NOMO-1 (cell line): ENCODE results near the gene PHF21B.

Experiments
- DNase-seq, 2 experiments: peaks; one replicate each; lab custom pipeline; 2025; ENCODE audit not compliant: unreplicated experiment in 2 of 2; lab: John Stamatoyannopoulos, UW

Gene PHF21B

DNA sequence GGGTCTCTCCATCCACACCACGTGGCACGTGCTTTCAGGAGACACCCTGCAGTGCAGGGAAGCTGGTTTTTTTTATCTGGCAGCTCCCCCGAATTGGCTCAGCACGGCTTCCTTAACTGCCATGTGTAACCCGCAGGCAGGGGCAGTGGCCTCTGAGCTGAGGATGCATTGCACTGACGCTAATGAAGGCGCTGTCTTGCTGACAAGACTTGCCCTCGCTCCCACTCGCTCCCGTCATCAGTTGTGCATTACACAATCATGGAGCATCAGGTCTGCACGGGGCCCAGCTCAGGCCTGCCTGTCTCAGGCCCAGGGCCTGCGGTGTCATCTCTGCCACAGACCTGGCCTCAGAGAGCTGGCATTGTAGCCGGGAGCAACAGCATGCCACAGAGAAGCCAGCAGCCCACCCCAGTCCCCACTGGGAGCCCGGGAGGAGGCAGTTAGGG, 161.5 kb downstream of the PHF21B start:
- no peak for DNase-seq

DNA sequence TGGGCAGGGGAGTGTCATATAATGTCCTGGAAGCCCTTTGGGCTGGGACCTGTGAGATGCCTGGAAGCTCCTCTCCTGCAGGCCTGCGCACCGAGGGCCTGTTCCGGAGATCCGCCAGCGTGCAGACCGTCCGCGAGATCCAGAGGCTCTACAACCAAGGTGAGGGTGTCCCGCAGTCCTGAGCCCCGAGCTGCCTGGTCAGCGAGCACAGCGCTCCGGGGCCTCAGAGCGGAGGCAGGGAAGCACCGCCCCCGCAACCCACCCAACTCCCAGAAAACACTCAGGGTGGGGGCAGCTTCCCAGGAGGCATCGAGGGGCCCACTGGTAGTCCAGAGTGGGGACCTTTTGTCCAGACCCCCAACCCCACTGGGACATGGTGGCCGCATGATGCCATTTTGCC, 161.9 kb downstream of the PHF21B start:
- no peak for DNase-seq

DNA sequence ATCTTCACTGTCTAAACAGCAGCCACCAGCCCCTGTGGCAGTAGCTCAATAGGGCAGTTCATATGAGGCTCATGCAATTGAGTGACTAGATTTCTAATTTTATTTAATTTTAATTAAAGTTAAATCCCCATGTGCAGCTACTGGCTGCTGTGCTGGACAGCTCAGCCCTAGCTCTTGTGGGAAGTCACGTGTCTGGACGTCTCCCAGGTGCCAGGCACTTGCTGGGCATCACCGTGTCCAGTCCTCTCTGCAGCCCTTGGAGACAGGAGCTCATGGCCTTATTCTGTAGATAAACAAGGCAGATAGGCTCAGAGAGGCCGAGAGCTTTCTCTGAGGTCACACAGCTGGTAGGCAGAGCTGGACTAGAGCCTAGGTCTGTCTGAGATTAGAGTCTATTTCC, 162.4 kb downstream of the PHF21B start:
- DNase-seq, result no peak

DNA sequence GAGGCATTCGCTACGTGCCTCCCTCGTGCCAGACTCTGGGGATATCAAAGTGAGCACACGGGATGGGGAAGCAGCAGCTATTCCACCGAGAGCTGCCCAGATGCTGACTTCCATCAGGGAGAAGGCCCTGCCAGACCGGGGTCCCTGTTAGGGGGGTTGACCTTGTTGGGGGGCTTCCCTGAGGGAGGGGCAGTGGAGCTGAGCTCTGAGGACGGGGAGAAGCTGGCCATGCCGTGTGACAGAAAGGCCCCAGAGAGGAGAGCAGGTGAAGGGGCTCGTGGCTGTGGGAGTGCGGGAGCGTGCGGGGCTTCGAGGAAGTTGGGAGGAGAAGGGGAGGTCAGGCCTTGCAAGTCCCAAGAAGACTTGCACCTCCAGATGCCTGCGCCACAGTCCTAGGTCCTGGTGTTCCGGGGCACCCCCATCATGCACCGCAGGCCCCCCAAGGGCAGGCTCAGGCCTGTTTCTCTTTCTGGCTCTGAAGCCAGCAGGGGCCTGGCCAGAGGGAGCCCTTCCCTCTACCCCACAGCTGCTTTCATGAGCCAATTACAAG, 163.0 kb downstream of the PHF21B start:
- no peak for DNase-seq

DNA sequence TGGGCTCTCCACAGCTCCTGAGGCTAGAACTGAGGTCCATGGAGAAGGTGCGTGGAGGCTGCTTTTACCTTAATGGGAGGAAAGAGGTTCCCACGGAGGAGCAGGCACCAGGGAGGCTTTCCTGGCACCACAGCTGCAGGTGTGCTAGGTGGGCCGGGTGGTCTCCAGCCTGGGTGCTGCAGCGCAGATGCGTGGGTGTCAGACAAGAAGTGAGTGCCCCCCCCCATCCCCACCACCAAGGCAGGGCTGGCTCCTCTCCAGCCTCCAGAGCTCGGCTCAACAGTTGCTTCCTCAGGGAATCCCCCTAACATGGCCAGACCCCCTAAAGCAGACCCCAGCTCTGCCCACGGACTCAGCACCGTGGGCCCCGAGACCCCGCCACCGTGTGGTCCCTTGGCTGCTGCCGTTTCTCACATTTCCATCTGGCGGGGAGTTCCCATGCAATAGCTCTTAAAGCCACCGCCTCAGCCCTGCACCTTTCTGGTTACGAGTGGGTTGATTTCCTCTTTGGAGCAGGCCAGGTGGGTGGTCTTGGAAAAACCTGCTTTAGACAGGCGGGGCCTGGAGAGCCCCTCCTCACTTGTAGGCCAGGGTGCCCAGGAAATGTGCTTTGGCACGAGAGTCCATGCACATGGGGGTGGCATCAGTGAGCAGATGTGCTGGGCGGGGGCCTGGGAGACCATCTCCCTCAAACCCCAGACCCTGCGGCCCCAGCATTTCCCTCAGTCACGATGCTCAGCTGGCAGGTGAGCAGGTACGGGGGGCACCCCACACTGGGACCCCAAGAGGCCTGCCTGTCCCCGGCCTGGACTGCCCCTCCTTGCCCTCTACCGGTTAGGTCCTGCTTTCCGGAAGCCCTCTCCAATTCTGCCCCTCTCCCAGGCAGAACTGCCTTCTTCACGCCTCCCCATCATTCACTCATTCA, 163.7 kb downstream of the PHF21B start:
- no peak for DNase-seq

DNA sequence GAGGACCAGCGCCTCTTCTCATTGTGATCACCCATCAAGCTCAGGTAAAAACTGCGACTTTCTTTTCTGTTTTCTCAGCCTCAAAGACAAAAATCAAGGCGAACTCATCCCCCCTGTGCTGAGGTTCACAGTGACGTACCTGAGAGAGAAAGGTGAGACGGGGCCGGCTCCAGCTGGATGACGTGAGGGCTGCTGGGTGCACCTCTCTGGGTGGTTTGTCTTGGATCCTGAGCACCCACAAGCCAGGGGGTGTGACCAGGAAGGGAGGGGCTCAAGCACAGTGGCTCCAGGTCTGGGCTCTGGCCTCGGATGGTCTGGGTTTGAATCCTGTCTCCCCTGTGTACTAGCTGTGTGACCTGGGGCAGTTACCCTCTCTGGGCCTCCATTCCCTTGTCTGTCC, 164.6 kb downstream of the PHF21B start:
- DNase-seq, result no peak

DNA sequence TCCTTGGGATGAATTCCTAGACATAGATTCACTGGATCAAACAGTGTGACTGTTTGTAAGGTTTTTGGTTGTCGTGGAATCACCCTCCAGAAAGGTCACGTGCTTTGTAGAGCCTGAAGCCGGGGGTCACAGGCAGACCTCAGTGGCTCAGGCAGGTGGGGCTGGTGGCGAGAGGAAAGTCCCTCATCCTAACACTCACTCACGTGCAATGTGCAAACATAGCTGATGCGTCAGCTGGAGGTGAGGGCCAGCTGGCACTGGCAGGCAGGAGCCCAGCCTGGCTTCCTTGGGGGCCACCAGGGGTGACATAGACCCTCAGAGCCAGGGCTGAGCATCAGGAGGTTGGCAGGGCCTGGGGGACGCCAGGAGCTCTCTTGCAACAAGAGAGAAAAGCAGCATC, 167.4 kb downstream of the PHF21B start:
- no peak for DNase-seq

DNA sequence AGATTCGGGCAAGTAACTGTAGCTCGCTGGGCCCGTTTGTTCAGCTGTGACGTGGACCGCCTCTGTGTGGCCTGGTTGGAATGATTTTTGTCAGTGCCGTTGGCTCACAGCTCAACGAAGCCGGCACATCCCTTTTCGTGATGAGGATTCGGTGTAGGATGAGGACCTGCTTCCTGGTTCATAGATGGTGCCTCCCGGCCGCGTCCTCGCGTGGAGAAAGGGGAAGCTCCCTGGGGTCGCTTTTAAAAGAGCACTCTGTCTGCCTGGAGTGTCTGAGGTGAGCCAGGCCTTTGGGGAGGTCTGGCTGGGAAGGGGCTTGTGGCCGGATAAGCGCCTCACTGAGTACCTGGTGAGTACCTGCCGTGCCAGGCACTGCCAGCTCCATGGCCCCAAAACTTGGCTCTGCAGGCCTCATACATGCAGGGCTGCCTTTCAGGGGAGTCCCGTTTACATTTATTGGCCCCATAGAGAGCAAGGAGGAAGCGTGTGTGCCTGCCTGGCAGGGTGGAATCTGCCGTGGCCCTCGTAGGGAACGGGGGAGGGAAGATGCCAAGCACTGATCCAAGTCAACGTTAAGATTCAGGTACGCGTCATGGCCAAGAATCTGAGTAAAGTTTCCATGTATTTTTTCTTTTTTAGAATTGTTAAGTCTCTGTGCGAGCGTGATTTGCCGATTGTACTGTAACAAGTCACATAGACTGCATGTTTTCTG, 169.0 kb downstream of the PHF21B start:
- DNase-seq, result no peak

DNA sequence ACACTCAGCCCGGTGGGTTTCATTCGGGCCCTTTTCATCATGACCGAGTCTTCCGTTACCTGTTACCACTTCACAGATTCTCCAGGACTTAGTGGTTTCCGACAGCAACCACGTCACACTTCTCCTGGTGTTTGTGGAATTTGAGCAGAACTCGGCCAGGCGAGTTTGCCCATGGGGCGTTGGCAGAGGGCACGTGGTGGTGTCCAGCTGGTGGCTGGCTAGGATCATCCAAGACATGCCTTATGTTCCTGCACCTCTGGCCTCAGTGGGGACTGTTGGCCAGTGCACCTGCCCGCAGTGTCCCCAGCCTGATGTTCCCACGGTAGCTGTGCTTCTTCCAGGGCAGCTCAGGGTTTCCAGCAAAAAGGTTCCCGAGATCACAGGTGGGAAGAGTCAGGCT, 170.1 kb downstream of the PHF21B start:
- no peak for DNase-seq

DNA sequence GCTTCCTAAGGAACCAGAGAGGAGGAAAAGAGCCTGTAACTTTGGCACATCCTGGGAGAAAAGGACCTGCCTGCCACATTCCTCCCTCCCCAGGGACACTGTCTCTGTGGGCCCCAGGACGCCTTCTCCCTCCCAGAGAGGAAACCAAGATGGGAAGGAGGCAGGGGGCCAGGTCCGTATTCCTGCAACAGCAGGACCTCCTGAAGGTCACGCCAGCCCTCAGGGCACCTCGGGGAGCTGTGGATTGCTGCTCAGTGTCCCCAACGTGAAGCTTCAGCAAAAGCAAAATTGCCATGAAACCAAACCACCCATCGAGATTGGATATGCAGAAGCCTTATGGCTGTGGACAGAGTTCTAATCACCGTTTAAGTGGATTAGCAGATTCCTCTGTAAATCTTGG, 170.7 kb downstream of the PHF21B start:
- DNase-seq, result no peak

DNA sequence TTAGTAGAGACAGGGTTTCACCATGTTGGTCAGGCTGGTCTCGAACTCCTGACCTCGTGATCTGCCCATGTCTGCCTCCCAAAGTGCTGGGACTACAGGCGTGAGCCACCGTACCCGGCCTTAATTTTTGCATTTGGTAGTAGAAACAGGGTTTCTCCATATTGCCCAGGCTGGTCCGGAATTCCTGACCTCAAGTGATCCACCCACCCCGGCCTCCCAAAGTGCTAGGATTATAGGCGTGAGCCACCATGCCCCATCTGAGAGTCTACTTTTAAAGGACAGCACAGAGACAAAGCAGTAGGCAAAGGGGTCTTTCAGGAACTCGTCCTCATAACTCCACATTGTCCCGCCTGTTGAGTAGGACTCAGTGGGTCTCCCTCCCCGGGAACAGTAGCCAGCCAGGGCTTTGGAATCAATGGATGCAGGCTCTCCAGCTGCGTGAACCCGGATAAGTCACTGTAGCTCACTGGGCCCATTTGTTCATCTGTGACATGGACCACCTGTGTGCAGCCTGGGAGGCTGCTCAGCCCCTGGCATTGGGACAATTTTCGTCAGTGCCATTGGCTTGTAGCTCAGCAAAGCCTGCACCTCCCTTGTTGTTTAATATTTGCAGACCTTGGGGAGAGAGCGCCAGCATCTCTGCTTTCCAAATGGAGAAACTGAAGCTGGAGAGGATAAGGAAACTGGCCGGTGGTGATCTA, 171.3 kb downstream of the PHF21B start:
- no peak for DNase-seq

DNA sequence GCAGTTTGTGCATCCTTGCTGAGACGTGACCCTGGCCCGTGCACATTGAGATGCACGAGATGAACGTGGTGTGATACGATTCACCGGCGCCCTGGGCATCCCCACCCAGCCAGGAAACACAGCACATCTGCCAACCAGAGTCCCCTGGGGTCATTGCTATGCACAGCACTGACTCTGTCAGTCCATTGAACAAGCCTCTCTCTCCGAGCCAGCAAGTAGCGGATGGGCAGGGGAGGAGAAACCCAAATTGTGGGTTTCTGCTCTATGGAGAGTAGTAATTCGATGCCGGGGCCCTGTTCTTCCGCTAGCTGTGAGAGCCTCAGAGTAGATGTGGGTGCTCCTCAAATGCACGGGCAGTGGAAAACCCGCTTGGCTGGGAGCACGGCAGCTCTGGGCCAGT, 172.3 kb downstream of the PHF21B start:
- no peak for DNase-seq

DNA sequence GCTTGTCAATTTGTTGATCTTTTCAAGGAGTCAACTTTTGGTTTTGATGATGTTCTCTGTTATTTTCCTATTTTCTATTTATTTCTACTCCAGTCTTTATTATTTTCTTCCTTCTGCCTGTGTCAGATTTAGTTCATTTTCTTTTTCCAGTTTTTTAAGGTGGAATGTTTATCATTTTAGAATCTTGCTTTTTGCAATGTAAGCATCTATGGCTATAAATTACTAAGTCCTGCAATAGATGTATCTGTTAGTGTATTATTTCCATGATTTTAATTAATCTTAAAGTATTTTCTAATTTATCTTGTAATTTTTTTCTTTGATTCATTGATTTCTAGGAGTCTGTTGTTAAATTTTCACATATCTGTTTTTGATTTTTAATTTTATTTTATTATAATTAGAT, 175.7 kb downstream of the PHF21B start:
- no peak for DNase-seq

DNA sequence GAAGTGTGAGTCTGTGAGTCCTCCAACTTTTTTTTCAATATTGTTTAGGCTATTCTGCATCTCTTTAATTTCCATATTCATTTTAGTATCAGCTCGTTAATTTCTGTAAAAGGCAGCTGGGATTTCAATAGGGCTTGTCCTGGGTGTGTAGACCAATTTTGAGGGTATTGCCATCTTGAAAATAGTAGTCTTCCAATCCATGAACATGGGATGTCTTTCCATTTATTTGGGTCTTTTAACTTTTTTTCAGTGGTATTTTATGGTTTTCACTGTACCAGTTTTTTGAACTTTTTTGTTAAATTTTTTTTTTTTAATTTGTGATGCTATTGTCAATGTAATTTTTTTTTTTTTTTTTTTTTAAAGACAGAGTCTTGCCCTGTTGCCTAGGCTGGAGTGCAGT, 177.9 kb downstream of the PHF21B start:
- no peak for DNase-seq
